Prostate gland (tissue), 2 donors: ENCODE data around the gene LRRC10B. TPM values are rescaled to one million over a fixed set of nuclear protein-coding genes. Genes with fewer than 3 reads are reported as not detected.

Experiments
- DNase-seq: peaks from one replicate; pipeline ENCODE4 v3.0.0-alpha.2; 2019; ENCODE audit warnings: low spot score
- H3K27ac ChIP-seq, 2 donors: fragments of 200-600 bp; sonication (generic); 2 replicates each; pipeline ENCODE4 v1.5.1; 2017 to 2019
- H3K27me3 ChIP-seq: fragments of 200-600 bp; sonication (generic); replicated peaks from 2 replicates; pipeline ENCODE4 v1.5.1; 2019; ENCODE audit not compliant: insufficient read depth
- H3K36me3 ChIP-seq, 2 donors: fragments of 200-600 bp; sonication (generic); 1 replicate in 1 of 2; 2 replicates in 1 of 2; pipeline versions ENCODE4 v1.5.1 to v1.8.1; 2017 to 2019
- H3K4me1 ChIP-seq: fragments of 200-600 bp; sonication (generic); replicated peaks from 2 replicates; pipeline ENCODE4 v1.5.1; 2019
- H3K4me3 ChIP-seq, 2 donors: fragments of 200-600 bp; sonication (generic); 2 replicates each; pipeline ENCODE4 v1.5.1; 2017 to 2019
- H3K9me3 ChIP-seq: fragments of 200-600 bp; sonication (generic); 2 replicates; pipeline ENCODE4 v1.5.1; 2017
- POLR2A ChIP-seq: fragments of 450-650 bp; IDR thresholded peaks from one replicate; pipeline ENCODE4 v1.6.1; 2016; ENCODE audit warnings: antibody characterized with exemption, mild to moderate bottlenecking
- POLR2AphosphoS5 ChIP-seq: sonication (generic); formaldehyde crosslinking; IDR thresholded peaks from one replicate; pipeline ENCODE4 v1.6.1; 2017; ENCODE audit warnings: antibody characterized with exemption
- WGBS: methylation state at CpG from one replicate; pipeline ENCODE4 v1.1.5; 2018; 5-methylcytosine and 5-hydroxymethylcytosine counted together
- intact Hi-C: fragments of 100-400 bp; cut with DNase I; formaldehyde crosslinking; loops from one replicate; pipeline ENCODE4 v1.14.2; 2022
- total RNA-seq, 2 donors: library from RNA; depleted of rRNA; stranded (reverse); fragments of >200 nt; gene quantifications; one replicate each; pipeline ENCODE4 v1.1.0, GENCODE V29; 2016
- TF ChIP-seq, protein P1 (sequence below), 4 experiments: fragments of 200-600 bp in 2 of 4; fragments of 450-650 bp in 2 of 4; sonication (generic) in 2 of 4; IDR thresholded peaks; 1 replicate in 3 of 4; 2 replicates in 1 of 4; pipeline ENCODE4 v1.5.1; 2016 to 2019; ENCODE audit warnings: antibody characterized with exemption in 4 of 4, mild to moderate bottlenecking in 2 of 4, moderate library complexity in 2 of 4

Gene LRRC10B
- total RNA-seq, 2 donors from 2014 or later, result 0.09 to 1.2 TPM

- H3K4me3 ChIP-seq, result no peak overlapping the region
- TF ChIP-seq POLR2A (no peak), POLR2AphosphoS5 (no peak)
- TF ChIP-seq, protein P1, sequence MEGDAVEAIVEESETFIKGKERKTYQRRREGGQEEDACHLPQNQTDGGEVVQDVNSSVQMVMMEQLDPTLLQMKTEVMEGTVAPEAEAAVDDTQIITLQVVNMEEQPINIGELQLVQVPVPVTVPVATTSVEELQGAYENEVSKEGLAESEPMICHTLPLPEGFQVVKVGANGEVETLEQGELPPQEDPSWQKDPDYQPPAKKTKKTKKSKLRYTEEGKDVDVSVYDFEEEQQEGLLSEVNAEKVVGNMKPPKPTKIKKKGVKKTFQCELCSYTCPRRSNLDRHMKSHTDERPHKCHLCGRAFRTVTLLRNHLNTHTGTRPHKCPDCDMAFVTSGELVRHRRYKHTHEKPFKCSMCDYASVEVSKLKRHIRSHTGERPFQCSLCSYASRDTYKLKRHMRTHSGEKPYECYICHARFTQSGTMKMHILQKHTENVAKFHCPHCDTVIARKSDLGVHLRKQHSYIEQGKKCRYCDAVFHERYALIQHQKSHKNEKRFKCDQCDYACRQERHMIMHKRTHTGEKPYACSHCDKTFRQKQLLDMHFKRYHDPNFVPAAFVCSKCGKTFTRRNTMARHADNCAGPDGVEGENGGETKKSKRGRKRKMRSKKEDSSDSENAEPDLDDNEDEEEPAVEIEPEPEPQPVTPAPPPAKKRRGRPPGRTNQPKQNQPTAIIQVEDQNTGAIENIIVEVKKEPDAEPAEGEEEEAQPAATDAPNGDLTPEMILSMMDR (IDR thresholded peaks at IDR 0.05), result no peak
- peak overlapping the region in 1 of 2 donors; percentile 37 for H3K27ac ChIP-seq
- no peak for DNase-seq
- WGBS, result 58% methylated on average over 5 of the region's 5 CpGs
- intact Hi-C loops, result loop anchor here (10.0 kb wide), 2 partner anchors 163 to 263 kb away; no protein-coding TSS in a partner anchor
- H3K36me3 ChIP-seq, result no peaks in the 10 kb centered on the region
- H3K9me3 ChIP-seq, result no peaks in the 10 kb centered on the region
- H3K4me1 ChIP-seq, result peaks cover 2% of the 10 kb centered on the region
- no peaks in the 10 kb centered on the region for H3K27me3 ChIP-seq
Observed at GRCh38 chr11:61472282-61472681, 36.3 kb upstream of the LRRC10B start.

GRCh38 chr11:61472868-61473267 is 35.7 kb upstream of the LRRC10B start:
- 53% methylated on average over 5 of the region's 5 CpGs for WGBS
- no peaks in the 10 kb centered on the region for H3K27me3 ChIP-seq
- peak overlapping the region in 1 of 2 donors; percentile 37 for H3K27ac ChIP-seq
- DNase-seq, result peak; percentile 30
- H3K4me1 ChIP-seq, result peaks cover 2% of the 10 kb centered on the region
- TF ChIP-seq POLR2A, result no peak
- peak; percentile 45 for TF ChIP-seq POLR2AphosphoS5
- TF ChIP-seq, protein P1 (IDR thresholded peaks at IDR 0.05), result no peak
- no peaks in the 10 kb centered on the region for H3K36me3 ChIP-seq
- intact Hi-C loops, result loop anchor here (10.0 kb wide), 2 partner anchors 162 to 262 kb away; no protein-coding TSS in a partner anchor
- H3K9me3 ChIP-seq, result no peaks in the 10 kb centered on the region
- no peak overlapping the region for H3K4me3 ChIP-seq

GRCh38 chr11:61473370-61474012 is 35.1 kb upstream of the LRRC10B start:
- Histone ChIP-seq H3K9me3 (no peaks in the 10 kb centered on the region), H3K27me3 (no peaks in the 10 kb centered on the region), H3K36me3 (no peaks in the 10 kb centered on the region), H3K4me3 (no peak overlapping the region), H3K4me1 (peaks cover 2% of the 10 kb centered on the region), H3K27ac (no peak overlapping the region)
- DNase-seq, result no peak
- WGBS, result 79% methylated on average over 3 of the region's 3 CpGs
- intact Hi-C loops, result loop anchor here (10.0 kb wide), 2 partner anchors 161 to 261 kb away; no protein-coding TSS in a partner anchor
- TF ChIP-seq POLR2A, result no peak
- TF ChIP-seq, protein P1 (IDR thresholded peaks at IDR 0.05), result no peak
- TF ChIP-seq POLR2AphosphoS5, result no peak

DNA sequence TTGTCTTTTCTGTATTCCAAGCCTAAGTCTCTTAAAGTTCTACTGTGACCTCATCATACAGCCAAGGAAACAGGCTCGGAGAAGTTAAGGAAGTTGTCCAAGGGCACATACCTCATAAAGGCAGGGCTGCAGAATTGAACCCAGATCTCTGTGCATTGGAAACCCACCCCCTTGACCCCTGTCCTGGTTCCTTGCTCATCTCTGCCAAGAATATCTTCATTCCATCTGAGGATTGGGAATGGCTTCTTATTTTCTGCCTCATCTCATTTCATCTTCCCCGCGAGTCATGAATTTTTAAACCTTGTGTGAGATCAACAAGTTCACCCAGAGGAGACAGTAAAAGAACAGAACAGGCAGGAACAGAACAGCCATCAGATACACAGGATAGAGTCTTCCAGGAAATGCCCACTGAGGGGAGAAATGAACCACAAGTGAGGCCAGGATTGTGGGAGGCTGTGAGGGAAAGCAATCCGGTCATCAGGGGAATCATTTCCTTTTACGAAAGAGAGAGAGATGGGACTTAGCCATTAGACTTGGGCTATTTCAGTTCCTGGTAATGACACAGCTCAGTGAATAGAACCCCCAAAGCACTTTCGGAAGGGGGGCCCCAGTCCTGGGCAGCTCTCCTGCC is 34.4 kb upstream of the LRRC10B start:
- TF ChIP-seq, protein P1 (IDR thresholded peaks at IDR 0.05), result no peak
- TF ChIP-seq POLR2A, result no peak
- no peak for TF ChIP-seq POLR2AphosphoS5
- WGBS, result 80% methylated on average over 6 of the region's 6 CpGs
- H3K27ac ChIP-seq, result no peak overlapping the region
- no peaks in the 10 kb centered on the region for H3K27me3 ChIP-seq
- no peak for DNase-seq
- no peak overlapping the region for H3K4me3 ChIP-seq
- H3K9me3 ChIP-seq, result no peaks in the 10 kb centered on the region
- intact Hi-C loops, result loop anchor here (10.0 kb wide), 2 partner anchors 161 to 261 kb away; no protein-coding TSS in a partner anchor
- no peaks in the 10 kb centered on the region for H3K36me3 ChIP-seq
- peaks cover 2% of the 10 kb centered on the region for H3K4me1 ChIP-seq
